ENCODE data around the gene ZNF783.
A peak's percentile ranks its signal among the peaks of the same experiment; 100 is the strongest.

Gene ZNF783

GRCh38 chr7:149281508-149282330, 19.7 kb downstream of the ZNF783 start:
- TF ChIP-seq ZNF274 (IDR thresholded peaks at IDR 0.05; ENCODE audit: low read depth, low read length) = no peak
- H3K4me3 ChIP-seq (ENCODE audit: low read length) = no peak overlapping the region

GRCh38 chr7:149282331-149282655, 20.3 kb downstream of the ZNF783 start:
- no peak overlapping the region for H3K4me3 ChIP-seq (ENCODE audit: low read length)
- TF ChIP-seq ZNF274 (IDR thresholded peaks at IDR 0.05; ENCODE audit: low read depth, low read length) = no peak

- TF ChIP-seq ZNF274 (IDR thresholded peaks at IDR 0.05; ENCODE audit: low read depth, low read length) = no peak
- H3K4me3 ChIP-seq (ENCODE audit: low read length) = no peak overlapping the region
Measured at GRCh38 chr7:149283321-149283720, 21.3 kb downstream of the ZNF783 start.

- peak overlapping the region; percentile 5; the same call in 1 of the 2 replicates for H3K4me3 ChIP-seq (ENCODE audit: low read length)
- TF ChIP-seq ZNF274 (IDR thresholded peaks at IDR 0.05; ENCODE audit: low read depth, low read length) = no peak
Measured at GRCh38 chr7:149284343-149284742, 22.3 kb downstream of the ZNF783 start.

DNA sequence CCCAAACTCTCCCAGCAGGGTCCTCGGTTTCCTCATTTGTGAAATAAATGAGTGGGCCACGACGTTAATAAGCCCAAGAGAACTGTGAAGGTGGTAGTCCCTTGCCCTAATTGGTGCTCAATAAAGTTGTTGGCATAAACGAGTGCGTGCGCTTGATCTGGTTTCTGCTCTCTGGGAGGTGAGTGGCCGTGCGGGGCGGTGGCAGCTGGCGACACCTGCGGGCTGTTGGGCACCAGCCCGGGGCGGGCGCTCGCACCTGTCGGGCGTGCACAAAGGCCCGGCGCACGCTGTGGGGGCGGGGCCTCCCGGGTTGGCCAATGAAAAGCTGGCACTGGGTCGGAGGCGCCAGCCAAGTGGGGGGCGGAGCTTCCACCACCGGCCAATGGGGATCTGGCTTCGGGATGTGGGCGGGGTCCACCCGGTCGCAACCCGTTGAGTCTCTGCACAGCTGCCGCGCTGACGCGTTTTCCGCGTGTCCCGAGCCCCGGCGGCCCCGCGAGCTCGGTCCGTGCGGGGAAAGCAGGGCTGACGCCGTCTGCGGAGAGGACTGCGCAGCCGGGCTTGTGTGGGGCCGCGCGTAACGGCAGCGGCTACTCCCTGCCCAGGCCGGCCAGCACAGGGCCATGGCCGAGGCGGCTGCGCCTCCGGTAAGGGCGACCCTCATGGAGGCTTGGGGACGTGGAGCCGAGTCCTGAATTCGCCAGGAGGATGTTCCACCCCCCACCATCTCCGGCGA, 23.0 kb downstream of the ZNF783 start:
- TF ChIP-seq ZNF274 (IDR thresholded peaks at IDR 0.05; ENCODE audit: low read depth, low read length) = no peak
- peak overlapping the region; percentile 52; the same call in 1 of the 2 replicates for H3K4me3 ChIP-seq (ENCODE audit: low read length)

GRCh38 chr7:149285603-149286002, 23.6 kb downstream of the ZNF783 start:
- peak overlapping the region; percentile 52; the same call in 1 of the 2 replicates for H3K4me3 ChIP-seq (ENCODE audit: low read length)
- no peak for TF ChIP-seq ZNF274 (IDR thresholded peaks at IDR 0.05; ENCODE audit: low read depth, low read length)

DNA sequence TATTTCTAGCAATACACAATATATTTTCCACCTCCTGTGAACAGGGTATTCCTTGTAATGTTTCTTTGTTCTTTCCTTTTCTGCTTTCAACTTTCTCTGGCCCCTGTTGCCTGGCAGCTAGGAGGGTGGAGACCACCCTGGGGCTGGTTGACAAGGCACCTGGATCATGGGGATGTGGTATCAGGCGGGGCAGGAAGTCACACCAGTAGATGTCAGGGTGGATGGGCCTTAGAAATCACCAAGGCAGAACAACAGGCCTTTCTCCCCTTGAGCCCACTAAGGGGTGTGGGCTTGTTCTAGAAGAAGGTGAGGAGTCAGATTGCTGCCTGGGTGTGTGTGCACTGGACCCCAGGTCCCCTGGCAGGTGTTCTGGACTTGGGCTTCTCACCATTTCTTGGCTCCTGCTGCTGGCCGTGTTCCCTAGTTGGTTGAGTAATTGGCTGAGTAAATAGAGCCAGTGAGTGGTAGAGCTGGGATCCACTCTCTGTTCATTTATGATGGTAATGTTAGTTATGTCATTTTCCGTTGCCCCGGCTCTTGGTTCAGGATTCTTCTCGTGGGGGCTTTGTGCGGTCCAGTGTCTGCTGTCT, 24.9 kb downstream of the ZNF783 start:
- TF ChIP-seq ZNF274 (IDR thresholded peaks at IDR 0.05; ENCODE audit: low read depth, low read length) = no peak
- no peak overlapping the region for H3K4me3 ChIP-seq (ENCODE audit: low read length)

DNA sequence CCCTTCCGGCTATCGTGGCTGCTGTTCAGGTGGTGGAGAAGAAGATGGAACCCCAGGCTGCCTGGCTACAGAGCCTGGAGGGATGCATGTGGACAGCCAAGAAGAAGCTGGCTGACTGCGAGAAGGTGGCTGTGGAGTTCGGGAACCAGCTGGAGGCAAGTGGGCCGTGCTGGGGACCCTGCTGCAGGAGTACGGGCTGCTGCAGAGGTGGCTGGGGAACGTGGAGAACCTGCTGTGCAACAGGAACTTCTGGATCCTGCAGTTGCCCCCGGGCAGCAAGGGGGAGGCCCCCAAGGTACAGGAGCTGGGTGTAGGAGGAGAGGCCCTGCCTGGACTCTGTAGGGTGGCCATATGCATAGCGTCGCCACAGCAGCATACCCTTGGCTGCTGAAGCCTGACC, 25.6 kb downstream of the ZNF783 start:
- no peak overlapping the region for H3K4me3 ChIP-seq (ENCODE audit: low read length)
- TF ChIP-seq ZNF274 (IDR thresholded peaks at IDR 0.05; ENCODE audit: low read depth, low read length) = no peak

DNA sequence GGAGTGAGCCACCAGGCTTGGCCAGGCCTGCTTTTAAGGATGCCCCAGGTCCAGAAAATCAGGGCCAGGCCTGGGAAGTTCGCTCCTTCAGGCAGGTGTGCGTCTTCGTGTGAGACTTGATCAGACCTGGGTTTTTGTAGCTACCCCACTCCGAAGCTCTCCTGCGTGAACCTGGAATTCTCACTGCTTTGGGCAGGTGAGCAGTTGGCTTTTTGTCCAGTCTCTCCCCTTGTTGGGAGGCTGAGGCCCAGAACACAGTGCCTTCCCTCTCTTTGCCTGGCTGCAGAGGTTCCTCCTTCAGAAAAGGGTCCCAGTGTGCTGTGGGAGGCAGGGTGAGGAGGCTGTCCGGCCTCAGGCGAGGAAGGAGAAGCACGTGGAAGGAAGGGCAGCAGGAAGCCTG, 27.3 kb downstream of the ZNF783 start:
- TF ChIP-seq ZNF274 (IDR thresholded peaks at IDR 0.05; ENCODE audit: low read depth, low read length) = no peak
- no peak overlapping the region for H3K4me3 ChIP-seq (ENCODE audit: low read length)

DNA sequence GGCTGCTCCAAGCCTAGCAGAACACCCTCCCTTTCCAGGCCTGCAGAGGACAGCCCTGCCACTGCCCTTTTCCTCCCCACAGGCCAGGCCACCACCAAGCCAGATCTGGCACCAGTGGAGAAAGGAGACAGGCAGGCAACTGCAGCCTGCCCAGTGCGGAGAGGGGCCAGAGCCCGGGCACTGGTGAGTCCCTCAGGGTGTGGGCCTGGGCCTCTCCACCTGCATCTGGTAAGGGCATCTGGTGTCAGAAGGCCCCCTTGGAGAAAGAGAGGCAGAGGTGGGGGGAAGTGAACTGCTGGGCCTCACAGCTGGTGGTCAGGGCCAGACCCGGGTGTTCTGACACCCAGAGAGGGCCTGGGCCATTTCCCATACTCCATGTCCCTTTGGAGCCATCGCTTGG, 27.9 kb downstream of the ZNF783 start:
- TF ChIP-seq ZNF274 (IDR thresholded peaks at IDR 0.05; ENCODE audit: low read depth, low read length) = no peak
- H3K4me3 ChIP-seq (ENCODE audit: low read length) = no peak overlapping the region

DNA sequence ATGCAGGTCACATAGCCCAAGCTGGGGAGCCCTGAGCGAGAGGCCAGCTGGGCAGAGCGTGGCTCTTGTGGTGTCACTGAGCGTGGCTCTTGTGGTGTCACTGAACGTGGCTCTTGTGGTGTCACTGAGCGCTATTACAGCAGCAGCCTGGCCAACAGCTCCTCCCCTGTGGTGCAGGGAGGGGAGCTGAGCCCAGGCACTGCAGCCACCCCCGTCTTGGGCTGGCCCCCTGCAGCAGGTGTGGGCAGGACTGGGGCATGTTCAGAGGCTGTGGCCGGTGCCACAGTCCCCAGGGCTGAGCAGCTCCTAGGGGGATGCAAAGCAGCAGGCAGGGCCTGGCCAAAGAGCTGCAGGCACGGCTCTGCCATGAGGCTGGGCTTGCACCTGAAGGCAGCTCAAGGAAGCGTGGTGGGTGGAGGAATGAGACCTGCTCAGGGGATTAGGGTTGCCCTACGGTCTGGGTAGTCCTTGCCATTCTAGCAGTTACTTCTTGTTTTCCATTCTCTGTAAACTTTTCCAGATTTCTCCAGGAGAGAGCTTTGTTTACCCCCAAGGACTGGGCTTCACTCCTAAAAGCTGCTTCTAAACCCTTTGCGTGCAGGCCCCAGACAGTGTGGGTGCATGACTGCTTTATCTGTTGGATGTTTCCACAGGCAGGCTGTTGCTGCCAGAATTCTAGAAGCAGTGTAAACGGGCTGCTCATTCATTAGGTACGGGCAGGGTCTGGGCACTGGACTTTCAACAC, 29.2 kb downstream of the ZNF783 start:
- no peak for TF ChIP-seq ZNF274 (IDR thresholded peaks at IDR 0.05; ENCODE audit: low read depth, low read length)
- H3K4me3 ChIP-seq (ENCODE audit: low read length) = no peak overlapping the region

DNA sequence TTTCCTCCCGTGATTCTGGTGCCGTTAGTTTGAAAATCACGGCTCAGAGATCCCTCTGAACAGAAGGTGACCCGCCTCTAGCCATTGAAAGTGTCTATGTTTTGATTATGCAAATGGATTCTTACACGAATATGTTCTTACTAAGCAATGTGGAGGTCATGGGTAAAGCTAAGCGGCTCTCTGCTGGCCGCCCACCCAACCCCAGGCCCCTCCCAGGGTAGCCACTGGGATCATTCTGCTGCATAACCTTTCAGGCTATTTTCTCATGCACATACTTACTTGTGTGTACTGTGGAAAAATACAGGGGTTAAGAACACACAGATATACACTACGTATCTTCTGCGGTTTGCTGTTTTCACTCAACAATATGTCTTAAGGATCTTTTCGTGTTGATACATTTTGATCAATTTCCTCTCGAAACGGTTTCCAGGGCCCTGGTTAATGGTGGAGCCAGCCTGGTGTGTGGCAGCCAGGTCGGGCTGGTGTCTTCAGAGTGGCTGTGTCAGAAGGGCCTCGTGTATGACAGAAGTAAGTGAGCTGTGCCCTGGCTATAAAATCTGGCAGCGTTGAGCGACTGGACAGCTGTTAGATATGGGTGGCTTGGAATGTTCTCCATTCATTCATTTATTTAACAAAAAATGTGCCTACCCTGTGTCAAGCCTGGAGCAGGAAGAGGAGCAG, 29.9 kb downstream of the ZNF783 start:
- H3K4me3 ChIP-seq (ENCODE audit: low read length) = no peak overlapping the region
- TF ChIP-seq ZNF274 (IDR thresholded peaks at IDR 0.05; ENCODE audit: low read depth, low read length) = no peak

DNA sequence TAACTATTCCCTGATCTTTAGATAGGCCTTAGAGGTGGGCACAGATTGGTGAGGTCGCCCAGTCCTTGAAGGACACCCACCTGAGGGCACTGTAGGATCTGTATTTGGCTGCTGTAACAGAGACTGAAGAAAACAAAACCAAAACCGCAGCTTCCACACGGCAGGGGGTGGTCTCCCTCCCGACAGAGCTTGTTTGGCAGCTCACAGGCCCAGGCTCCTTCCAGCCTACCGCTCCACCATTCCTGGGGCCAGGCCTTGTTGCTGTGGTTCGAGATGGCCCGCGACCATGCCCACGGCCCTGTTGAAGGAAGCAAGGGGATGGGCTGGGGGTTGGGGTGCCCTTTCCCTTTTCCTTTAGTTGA, 30.4 kb downstream of the ZNF783 start:
- H3K4me3 ChIP-seq (ENCODE audit: low read length) = no peak overlapping the region
- TF ChIP-seq ZNF274 (IDR thresholded peaks at IDR 0.05; ENCODE audit: low read depth, low read length) = no peak

- no peak for TF ChIP-seq ZNF274 (IDR thresholded peaks at IDR 0.05; ENCODE audit: low read depth, low read length)
Measured at GRCh38 chr7:149293338-149293737, 31.3 kb downstream of the ZNF783 start.

More at GRCh38 chr7:149293338-149293737, 31.3 kb downstream of the ZNF783 start:
- H3K4me3 ChIP-seq (ENCODE audit: low read length) = no peak overlapping the region

Measured in GM08714 (cell line).